Pons (tissue), 1 donor: Measurements from ENCODE around the gene SIRT2.
"Not testable (repeated sequence)": the region's sequence is repeated elsewhere in the genome, so short reads cannot be mapped to it uniquely, and the experiment has no call there.

Experiments used
- DNase-seq: peaks from one replicate; pipeline ENCODE4 v3.0.0-alpha.2; 2016; ENCODE audit warnings: low spot score

SIRT2 gene

DNA sequence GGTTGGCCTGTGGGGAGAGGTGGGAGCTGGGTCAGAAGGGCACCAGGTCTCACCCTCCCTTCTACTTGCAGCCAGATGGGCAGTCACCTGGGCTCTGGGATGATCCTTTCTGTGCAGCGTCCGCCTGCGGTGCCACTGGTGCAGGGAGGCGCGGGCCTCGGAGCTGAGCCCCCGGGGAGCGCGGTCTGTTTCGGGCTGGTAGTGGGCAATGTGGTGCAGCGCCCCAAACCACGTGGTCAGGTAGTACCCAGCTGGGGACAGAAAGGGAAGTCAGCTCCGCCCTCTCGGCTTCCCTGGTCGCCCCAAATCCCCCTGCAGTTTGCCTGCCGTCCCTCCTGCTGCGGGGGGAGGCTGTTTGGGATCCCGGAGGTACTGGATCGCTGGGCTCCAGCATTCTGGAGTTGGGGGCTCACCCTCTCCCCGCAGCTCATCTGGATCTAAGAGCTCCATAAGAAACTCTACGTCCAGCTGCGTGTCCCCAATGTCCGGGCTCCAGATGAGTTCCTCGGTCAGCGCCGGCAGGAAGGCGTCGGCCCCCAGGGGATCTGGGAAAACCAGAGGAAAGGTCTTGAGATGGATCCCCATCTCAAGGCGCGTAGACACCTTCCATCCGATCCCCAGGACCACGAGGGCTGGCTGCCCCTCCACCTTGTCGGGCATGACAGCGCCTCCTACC is 30.1 kb downstream of the SIRT2 start:
- no peak for DNase-seq

DNA sequence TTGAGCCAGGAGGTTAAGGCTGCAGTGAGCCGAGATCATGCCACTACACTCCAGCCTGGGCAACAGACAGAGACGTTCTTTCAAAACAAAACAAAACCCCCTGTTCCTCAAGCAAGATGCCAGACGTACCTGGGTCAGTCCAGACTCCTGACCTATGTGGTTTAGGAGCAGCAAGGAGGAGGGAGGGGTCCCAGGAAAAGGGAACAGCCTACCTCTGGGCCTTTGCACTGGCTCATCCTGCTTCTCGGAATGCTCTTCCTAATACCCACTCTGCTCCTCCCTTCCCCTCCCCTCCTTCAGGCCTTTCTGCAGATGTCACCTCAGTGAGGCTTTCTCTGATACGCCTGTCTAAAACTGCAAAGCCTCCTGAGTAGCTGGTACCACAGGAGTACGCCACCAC is 30.9 kb downstream of the SIRT2 start:
- DNase-seq: no peak

DNA sequence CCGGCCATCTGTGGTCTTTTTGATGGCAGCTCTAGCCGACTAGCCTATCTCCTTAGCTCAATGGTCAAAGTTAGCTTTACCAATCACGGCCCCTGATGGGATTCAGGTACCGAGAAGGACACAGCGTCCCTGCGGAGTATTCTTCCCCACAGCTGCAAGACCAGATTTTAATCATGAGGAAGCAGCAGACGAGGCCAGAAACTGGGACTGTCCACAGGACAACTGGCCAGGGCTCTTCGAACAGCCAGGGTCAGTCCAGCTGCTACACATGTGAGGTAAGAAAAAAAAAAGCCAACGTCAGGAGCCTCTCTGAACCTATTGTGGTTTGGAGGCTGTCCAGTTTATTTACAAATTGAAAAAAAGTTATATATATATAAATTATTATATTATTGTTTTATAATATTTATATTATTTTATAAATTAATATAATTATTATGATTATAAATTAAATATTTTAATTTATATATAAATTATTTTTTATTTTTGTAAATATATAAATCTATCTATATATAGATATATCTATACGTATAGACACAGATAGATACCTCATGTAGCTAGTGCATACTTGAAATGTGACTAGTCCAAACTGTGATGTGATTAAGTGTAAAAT is 32.1 kb downstream of the SIRT2 start:
- DNase-seq: no peak

DNA sequence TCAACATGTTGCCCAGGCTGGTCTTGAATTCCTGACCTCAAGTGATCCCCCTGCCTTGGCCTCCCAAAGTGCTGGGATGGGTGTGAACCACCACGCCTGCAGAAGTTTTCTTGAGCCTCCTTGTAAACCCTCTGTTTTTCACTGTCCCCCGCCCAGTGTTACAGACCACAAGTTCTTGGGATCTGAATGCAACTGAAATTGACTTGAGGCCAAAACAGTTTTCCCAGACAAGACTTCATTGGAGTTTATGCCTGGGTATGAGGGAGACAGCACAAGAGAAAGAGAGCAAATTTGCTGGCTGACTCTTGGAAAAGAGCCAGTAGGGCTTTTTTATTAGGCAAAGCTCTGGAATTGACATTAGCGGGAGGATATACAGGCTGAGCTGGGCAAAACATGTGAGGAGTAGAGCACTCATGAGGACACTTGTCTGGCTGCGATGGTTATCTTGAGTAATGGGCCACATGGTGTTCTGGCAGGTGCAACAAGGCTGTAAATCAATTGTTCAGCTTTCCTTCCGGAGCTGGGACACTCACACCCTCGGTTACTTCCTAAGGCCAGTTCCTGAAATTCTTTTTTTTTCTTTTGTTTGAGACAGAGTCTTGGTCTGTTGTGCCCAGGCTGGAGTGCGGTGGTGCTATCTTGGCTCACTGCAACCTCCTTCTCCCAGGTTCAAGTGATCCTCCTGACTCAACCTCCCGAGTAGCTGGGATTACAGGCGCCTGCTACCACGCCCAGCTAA is 36.9 kb downstream of the SIRT2 start:
- no peak for DNase-seq

DNA sequence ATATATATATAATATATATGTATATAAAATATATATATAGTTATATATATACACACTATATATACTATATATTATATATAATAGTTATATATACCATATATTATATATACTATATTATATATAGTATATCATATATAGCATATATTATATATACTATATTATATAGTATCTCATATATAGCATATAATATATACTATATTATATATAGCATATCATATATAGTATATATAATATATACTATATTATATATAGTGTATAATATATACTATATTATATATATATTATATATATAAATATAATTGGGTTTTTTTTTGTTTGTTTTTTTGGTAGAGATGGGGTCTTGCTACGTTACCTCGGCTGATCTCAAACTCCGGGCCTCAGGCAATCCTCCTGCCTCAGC is 38.0 kb downstream of the SIRT2 start:
- no peak for DNase-seq

DNA sequence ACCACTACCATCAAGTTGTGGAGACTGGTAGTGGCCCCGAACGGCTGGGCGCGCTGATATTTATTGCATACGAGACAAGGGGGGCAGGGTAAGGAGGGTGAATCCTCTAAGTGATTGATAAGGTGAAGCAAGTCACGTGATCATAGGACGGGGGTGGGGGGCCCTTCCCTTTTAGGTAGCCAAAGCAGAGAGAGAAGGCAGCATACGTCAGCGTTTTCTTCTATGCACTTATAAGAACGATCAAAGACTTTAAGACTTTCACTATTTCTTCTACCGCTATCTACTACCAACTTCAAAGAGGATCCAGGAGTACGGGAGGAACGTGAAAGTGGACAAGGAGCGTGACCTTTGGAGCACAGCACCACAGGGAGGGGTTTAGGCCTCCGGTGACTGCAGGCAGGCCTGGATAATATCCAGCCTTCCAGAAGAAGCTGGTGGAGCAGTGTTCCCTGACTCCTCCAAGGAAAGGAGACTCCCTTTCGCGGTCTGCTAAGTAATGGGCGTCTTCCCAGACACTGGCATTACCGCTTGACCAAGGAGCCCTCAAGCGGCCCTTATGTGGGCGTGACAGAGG is 39.7 kb downstream of the SIRT2 start:
- DNase-seq: not testable (repeated sequence)

DNA sequence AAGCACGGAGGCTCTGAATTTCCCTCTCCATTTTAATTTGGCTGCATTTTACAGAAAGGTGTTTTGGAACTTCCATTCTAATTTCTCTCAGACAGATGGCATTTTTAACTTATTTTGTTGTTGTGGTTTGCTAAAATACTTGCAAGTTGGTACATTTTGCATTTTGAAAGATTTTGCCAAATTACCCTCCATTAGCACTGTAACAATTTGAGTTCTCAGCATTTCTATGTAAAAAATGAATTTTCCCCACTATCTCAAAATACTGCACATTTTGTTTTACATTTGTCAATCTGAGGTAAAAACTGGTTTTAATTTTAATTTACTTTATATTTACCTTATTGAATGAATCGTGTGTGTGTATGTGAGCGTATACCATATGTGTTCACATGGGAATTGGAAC is 42.6 kb downstream of the SIRT2 start:
- DNase-seq: no peak

DNA sequence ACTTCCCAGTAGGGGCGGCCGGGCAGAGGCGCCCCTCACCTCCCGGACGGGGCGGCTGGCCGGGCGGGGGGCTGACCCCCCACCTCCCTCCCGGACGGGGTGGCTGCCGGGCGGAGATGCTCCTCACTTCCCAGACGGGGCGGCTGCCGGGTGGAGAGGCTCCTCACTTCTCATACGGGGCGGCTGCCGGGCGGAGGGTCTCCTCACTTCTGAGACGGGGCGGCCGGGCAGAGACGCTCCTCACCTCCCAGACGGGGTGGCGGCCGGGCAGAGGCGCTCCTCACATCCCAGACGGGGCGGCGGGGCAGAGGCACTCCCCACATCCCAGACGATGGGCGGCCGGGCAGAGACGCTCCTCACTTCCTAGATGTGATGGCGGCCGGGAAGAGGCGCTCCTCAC is 43.7 kb downstream of the SIRT2 start:
- not testable (repeated sequence) for DNase-seq

DNA sequence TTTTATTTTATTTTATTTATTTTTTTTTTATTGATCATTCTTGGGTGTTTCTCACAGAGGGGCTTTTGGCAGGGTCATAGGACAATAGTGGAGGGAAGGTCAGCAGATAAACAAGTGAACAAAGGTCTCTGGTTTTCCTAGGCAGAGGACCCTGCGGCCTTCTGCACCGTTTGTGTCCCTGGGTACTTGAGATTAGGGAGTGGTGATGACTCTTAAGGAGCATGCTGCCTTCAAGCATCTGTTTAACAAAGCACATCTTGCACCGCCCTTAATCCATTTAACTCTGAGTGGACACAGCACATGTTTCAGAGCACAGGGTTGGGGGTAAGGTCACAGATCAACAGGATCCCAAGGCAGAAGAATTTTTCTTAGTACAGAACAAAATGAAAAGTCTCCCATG is 44.5 kb downstream of the SIRT2 start:
- not testable (repeated sequence) for DNase-seq

DNA sequence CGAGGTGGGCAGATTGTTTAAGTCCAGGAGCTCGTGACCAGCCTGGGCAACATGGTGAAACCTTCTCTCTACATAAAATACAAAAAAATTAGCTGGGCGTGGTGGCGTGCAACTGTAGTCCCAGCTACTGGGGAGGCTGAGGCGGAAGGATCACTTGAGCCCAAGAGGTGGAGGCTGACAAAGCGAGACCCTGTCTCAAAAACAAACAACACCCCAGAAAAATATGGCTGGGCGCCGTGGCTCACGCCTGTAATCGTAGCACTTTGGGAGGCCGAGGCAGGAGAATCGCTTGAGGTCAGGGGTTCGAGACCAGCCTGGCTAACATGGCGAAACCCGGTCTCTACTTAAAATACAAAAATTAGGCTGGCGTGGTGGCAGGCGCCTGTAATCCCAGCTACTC is 46.2 kb downstream of the SIRT2 start:
- no peak for DNase-seq

DNA sequence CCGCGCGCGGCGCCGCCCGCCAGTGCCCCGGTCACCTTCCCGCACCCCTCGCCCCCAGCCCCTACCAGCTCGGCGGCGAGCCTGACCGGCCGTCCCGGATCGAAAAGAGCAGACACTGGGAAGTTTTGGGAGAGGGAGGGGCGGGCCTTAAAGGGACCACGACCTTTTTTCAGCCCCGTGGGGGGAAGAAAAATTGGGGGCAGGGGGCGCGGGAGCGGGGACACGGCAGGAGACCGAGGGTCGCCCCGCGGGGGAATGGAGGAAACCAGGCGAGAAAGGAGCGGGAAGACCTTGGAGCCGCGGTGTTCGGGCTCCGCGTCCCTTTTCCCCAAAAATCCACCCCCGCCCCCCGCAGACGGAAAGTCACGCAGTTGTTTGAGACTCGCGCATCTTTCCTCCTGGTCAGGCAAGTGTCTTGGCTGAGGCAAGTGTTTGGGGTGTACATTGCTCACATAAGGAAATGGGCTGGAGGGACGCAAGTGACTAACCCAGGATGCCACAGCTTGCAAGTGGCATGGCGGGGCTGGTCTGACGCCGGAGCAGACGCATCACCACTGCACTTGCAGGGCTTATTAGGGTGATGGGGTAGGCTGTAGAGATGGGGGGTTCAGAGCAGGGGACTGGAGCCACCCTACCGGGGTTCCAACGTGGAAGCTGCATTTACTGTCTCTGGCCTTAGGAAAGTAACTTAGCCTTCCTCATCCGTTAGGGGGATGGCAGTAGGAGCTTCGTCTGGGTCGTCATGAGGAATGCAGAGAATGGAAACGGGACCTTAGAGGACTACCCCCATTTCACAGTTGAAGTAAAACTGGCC is 47.0 kb downstream of the SIRT2 start:
- peak; percentile 34 for DNase-seq

DNA sequence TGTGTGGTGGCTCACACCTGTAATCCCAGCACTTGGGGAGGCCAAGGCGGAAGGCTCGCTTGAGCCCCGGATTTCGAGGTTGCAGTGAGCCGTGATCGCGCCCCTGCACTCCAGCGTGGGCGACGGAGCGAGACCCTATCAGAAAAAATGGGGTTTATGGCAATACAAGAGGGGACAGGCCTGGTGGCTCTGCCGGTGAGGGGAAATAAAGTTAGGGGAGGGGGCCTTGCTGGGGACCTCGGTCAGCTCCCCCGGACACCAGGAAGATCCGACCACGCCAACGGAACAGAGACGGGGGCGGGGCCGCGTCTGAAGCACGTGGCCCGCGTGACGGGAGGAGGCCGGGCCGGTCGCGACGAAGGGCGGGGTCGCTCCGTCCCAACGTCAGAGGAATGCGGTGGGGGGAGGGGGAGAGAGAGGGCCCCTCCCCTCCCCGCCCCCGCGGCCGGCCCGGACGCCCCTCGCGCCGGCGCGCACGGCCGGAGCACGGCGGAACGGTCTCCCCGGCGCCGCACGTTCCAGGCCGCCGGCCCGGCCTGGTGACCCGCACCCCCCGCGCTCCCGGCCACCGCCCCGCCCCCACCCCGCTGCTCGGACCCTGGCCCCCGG is 47.7 kb downstream of the SIRT2 start:
- peak; percentile 88 for DNase-seq

DNA sequence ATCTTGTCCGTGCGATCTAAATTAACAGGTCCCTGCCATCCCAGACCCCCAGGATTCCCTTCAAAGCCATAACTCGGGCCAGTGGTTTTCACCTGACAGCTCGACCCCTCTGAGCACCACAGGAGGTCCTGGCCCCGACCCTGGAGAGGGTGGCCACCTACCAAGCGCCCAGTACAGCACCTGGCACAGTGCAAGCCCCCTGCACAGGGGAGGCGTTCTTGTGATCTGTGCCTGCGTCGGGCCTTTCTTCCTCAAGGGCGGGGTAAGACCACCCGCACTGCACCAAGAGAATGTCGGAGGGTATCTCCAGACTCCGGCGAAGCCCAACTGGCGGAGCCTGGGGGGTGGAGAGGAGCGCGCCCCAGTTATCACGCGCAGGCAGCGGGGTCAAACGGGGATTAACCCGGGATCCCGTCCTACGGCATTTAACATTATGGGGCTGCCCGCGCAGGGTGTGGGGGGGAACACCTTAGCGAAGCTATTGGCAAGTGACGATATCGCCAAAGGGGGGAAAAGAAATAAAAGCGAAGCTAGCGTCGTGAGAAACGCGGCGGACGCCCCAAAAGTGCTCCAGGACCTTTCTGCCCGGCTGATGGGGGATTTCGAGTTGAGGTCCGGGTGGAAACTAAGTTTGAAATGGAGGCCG is 48.3 kb downstream of the SIRT2 start:
- no peak for DNase-seq

DNA sequence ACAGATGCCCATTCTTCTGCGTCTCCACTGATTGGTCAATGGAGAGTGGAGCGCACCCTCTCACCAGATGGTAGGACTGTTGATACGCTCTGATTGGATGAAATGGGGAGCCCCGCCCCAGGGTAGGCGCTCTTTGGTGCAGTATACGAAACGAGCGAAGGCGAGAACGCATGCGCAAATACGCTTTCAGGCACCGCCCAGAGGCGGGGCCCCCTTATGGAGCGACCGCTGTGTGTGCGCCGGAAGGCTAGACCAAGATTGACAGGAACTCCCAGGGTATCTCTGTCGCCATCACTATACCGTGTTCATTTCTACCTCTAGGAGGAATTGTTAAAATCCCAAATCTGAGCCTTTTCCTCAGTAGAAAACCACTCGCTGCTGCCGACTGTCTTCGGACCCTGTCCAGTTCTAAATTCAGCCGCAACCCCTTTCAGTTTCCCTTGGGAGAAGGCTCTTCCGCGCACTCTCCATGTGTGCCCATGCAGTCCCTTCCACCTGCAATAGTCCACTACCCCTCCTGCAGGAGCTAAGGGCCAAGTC is 48.9 kb downstream of the SIRT2 start:
- DNase-seq: no peak

DNA sequence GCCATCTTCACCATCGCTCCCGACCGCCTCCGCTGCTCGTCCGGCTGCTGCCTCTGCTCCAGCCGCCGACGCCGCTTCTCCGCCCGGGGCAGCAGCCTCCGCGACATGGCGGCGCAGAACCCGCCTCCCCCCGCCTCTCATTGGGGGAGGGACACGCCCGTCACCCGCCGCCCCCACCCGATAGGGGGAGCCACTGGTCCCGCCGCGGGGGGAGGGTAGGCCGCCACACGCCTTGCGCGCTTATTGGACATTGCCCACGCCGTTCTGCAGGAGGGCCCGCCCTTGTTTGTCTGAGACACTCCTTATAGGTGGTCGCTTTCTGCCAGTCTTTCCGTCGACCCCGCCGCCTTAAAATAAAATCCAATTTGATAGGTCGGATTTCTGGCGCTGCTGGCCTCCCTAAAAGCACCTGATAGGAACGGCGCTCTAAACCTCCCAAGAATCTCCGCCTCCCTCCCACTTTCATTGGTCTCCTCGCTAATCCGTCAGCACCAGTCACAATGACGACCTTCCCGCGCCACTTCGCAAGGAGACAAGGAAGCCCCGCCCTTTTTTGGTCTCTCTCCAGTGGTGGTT is 49.5 kb downstream of the SIRT2 start, which contains the start of gene HNRNPL:
Gene HNRNPL (minus strand): TSS at position 127 of the 576 bp plus-strand sequence. CDS start 20 bp downstream, at position 107.
- peak; percentile 100 for DNase-seq

DNA sequence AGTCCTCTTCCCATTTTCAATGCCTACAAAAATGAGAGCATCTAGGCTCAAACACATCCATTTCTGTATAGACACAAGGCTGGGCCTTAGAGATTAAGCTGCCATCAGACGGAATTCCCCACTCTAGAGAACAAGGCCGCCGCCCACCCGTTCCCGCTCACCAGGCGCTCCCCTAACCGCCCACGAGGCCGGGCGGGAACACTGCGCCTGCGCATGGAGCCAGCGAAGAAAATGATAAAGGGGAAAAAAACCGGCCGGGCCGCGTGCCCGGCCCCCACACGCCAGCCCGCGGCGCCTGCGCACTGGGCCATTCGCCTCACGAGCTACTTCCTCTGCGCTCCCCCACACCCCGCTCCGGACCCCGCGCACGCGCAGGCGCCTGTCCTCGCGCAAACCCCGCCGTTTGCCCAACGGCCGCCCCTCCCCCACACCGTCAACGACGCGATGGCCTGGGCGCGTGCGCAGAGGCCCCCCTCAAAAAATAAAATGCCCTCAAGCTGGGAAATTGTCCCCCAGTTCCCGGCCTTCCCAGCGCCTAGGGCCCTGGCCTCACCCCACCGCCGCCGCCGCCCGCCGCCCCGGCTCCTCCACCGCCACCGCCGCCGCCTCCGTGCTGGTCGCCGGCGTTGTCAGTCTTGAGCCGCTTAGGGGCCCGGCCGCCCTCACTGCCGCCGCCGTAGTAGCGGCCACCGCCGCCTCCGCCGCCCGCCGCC is 50.1 kb downstream of the SIRT2 start:
- DNase-seq: peak; percentile 91

DNA sequence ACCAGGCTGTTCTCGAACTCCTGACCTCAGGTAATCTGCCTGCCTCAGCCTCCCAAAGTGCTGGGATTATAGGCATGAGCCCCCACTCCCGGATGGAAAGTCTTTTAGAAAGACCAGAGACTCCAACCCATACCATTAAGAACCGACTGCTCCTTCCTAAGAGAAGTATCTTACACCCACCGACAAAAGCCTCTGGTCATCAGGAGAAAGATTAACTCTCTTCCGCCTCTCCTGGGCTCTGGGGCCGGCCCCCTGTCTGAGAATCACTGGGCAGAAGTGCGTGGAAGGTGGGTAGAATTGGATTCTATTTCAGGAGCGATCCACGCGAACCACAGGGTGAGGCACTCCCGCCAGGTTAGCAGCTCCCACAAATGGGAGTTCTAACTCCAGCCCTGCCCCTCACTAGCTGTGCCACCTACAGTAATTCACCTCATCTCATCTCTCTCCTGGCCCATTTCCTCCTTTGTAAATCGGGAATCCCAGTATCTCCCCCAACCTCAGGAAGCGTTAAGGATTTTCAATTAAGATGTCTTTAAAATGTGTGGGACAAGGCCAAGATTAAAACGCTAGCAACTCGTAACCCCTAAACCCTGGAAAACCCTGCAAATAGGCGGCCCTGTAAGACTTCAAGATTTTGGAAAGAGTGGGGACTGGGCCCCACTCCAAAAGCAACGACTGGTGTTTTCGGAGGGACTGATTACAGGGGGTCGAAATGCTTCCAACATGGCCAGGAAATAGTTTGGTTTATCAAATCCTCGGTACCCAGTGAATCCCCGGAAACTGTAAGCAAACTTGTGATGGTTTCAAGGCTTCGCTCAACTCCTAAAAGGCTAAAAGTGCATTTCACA is 50.9 kb downstream of the SIRT2 start:
- no peak for DNase-seq

DNA sequence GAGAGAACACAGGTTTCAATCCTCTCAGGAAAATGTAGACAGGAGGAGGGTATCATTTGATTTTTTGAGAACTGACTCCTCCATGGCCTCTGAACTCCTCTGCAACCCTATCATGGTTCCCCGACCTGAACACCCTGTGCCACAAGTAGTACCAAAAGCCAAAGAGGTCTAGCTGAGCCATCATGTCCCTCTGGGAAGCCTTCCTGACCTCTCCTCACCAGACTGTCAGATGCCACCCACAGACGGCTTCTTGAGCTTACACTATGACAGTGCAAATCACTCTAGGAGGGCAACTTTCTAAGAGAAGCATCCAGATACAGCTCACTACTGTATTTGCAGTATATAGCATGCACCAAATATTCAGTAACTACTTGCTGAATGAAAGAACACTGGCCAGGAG is 53.3 kb downstream of the SIRT2 start:
- no peak for DNase-seq
